Subcutaneous abdominal adipose tissue (tissue), 5 donors: ENCODE measurements around the gene TPSAB1.

ENCODE experiments used
- H3K27ac ChIP-seq: one replicate; pipeline ENCODE4 v1.7.0; 2013; ENCODE audit warnings: low read depth, mild to moderate bottlenecking, inconsistent platforms, low read length, moderate library complexity
- H3K27me3 ChIP-seq, 5 donors: one replicate each; pipeline ENCODE4 v1.7.0; 2013; ENCODE audit warnings: low read length in 5 of 5, inconsistent platforms in 1 of 5; ENCODE audit not compliant: control insufficient read depth in 5 of 5, insufficient read depth in 4 of 5
- H3K36me3 ChIP-seq, 5 donors: one replicate each; pipeline ENCODE4 v1.7.0; 2013; ENCODE audit warnings: low read length in 5 of 5; ENCODE audit not compliant: control insufficient read depth in 5 of 5, insufficient read depth in 5 of 5
- H3K4me1 ChIP-seq, 5 donors: one replicate each; pipeline ENCODE4 v1.7.0; 2013; ENCODE audit warnings: low read length in 5 of 5, mild to moderate bottlenecking in 3 of 5, moderate library complexity in 1 of 5; ENCODE audit not compliant: control insufficient read depth in 5 of 5, insufficient read depth in 5 of 5
- H3K4me3 ChIP-seq, 5 donors: one replicate each; pipeline ENCODE4 v1.7.0; 2013; ENCODE audit warnings: low read length in 5 of 5, low read depth in 1 of 5
- H3K9ac ChIP-seq, 5 donors: one replicate each; pipeline ENCODE4 v1.7.0; 2013; ENCODE audit warnings: low read length in 5 of 5, mild to moderate bottlenecking in 4 of 5, moderate library complexity in 3 of 5
- H3K9me3 ChIP-seq, 5 donors: one replicate each; pipeline ENCODE4 v1.7.0; 2013; ENCODE audit warnings: low read length in 5 of 5; ENCODE audit not compliant: control insufficient read depth in 5 of 5
- donor health status: healthy.
- donor health status: healthy.
- donor health status: healthy.
- donor health status: healthy.
- donor health status: healthy.

TPSAB1 gene

DNA sequence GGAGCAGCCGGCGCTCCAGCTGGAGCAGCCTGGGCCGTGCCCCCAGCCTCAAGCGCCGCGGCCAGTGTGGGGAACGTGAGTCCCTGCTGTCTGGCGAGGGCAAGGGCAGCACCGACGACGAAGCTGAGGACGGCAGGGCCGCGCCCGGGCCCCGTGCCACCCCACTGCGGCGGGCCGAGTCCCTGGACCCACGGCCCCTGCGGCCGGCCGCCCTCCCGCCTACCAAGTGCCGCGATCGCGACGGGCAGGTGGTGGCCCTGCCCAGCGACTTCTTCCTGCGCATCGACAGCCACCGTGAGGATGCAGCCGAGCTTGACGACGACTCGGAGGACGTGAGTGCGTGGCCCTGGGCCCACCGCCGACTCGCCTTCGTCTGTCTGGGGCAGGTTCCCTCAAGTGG lies 31.4 kb upstream of the TPSAB1 start:
- no peaks in the 10 kb centered on the region for H3K4me1 ChIP-seq
- no peak overlapping the region for H3K9ac ChIP-seq
- no peaks in the 10 kb centered on the region for H3K36me3 ChIP-seq
- H3K9me3 ChIP-seq = no peaks in the 10 kb centered on the region
- no peak overlapping the region for H3K4me3 ChIP-seq
- H3K27me3 ChIP-seq = peaks cover 0 to 9% (median 4%) of the 10 kb centered on the region in 5 donors
- no peak overlapping the region for H3K27ac ChIP-seq

DNA sequence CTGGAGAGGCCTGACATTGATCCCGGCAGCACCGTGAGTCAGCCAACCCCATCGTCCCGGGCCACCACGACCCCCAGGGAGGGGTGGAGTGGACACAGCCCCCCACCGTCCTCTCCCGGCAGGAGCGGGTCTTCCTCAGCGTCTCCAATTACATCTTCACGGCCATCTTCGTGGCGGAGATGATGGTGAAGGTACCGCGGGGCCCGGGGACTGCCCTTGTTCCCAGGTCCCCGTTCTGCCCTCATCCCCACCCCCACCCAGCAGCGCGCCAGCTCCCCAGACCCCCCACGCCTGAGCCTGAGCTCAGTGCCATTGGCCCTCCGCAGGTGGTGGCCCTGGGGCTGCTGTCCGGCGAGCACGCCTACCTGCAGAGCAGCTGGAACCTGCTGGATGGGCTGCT lies 30.0 kb upstream of the TPSAB1 start:
- H3K4me1 ChIP-seq = no peaks in the 10 kb centered on the region
- no peak overlapping the region for H3K27ac ChIP-seq
- H3K4me3 ChIP-seq = no peak overlapping the region
- no peaks in the 10 kb centered on the region for H3K36me3 ChIP-seq
- H3K9me3 ChIP-seq = no peaks in the 10 kb centered on the region
- H3K9ac ChIP-seq = no peak overlapping the region
- peaks cover 2 to 10% (median 4%) of the 10 kb centered on the region in 5 donors for H3K27me3 ChIP-seq

DNA sequence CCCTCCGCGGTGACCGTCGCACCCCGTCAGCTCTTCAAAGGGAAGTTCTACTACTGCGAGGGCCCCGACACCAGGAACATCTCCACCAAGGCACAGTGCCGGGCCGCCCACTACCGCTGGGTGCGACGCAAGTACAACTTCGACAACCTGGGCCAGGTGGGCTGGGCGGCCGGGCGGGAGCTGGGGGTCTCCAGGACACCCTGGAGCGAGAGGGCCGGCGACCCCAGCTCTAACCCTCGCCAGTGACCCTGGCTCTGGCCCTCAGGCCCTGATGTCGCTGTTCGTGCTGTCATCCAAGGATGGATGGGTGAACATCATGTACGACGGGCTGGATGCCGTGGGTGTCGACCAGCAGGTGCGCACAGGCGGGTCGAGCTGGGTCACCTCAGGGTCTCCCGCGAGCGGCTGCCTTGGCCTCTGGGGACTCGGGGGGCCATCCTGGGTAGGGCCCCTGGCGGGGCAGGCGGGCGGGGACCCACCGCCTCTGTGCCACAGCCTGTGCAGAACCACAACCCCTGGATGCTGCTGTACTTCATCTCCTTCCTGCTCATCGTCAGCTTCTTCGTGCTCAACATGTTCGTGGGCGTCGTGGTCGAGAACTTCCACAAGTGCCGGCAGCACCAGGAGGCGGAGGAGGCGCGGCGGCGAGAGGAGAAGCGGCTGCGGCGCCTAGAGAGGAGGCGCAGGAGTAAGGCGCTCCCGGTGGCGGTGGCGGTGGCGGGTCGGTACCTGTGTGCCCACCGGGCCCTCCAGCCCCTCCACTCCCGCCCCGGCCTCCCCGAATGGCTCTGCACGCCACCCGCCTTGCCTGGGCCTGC lies 28.8 kb upstream of the TPSAB1 start:
- Histone ChIP-seq H3K9ac (no peak overlapping the region), H3K4me3 (no peak overlapping the region), H3K9me3 (no peaks in the 10 kb centered on the region), H3K4me1 (no peaks in the 10 kb centered on the region), H3K36me3 (no peaks in the 10 kb centered on the region), H3K27me3 (peaks cover 2 to 9% (median 4%) of the 10 kb centered on the region in 5 donors), H3K27ac (no peak overlapping the region)

DNA sequence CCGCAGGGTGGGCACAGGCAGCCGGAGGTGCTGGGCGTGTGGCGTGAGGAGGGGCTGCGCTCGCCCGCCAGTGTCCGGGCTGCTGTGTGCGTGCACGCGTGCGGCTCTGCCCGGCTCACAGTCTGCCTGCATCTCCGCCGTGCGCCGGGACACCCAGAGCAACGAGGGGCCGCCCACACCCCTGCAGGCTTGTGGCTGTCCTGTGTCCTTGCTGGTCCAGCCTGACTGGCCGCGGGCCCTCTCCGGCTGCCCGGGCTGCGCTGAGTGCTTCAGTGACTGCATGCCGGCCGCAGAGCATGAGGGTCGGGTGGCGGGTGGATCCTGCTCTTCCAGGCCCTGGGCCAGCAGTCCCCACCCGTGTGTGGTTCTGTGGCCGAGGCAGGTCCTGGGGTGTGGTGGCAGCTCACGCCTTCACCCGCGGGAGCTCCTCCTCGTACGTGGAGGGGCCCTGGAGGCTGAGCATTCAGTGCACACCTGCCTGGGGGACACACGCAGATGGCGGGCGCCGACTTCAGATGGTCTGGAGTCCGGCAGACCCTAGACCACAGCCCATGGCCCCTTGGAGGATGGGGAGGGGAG lies 27.8 kb upstream of the TPSAB1 start:
- Histone ChIP-seq H3K27me3 (peaks cover 1 to 10% (median 3%) of the 10 kb centered on the region in 5 donors), H3K9ac (no peak overlapping the region), H3K4me1 (no peaks in the 10 kb centered on the region), H3K9me3 (no peaks in the 10 kb centered on the region), H3K27ac (no peak overlapping the region), H3K36me3 (no peaks in the 10 kb centered on the region), H3K4me3 (no peak overlapping the region)

DNA sequence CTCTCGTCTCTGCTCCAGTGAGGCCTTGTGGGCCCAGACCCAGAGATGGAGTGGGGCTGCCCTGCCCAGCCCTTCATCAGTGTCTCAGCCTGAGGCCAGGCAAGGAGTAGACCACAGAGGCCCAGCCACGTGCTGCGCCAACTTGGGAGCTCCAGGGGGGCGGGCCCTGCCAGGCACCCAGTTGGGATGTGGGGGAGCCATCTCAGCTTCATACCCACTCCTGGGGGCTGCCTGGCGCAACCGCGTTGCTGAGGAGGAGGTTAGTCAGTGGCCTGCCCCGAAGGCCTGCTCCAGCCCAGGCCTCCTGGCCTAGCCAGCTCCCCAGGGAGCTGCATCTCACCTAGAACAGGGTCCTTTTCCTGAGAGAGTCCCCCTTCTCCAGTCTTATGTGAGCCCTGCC lies 27.3 kb upstream of the TPSAB1 start:
- no peaks in the 10 kb centered on the region for H3K9me3 ChIP-seq
- H3K4me3 ChIP-seq = no peak overlapping the region
- no peaks in the 10 kb centered on the region for H3K36me3 ChIP-seq
- no peak overlapping the region for H3K9ac ChIP-seq
- H3K27me3 ChIP-seq = peaks cover 0 to 12% (median 2%) of the 10 kb centered on the region in 5 donors
- H3K27ac ChIP-seq = no peak overlapping the region
- no peaks in the 10 kb centered on the region for H3K4me1 ChIP-seq

DNA sequence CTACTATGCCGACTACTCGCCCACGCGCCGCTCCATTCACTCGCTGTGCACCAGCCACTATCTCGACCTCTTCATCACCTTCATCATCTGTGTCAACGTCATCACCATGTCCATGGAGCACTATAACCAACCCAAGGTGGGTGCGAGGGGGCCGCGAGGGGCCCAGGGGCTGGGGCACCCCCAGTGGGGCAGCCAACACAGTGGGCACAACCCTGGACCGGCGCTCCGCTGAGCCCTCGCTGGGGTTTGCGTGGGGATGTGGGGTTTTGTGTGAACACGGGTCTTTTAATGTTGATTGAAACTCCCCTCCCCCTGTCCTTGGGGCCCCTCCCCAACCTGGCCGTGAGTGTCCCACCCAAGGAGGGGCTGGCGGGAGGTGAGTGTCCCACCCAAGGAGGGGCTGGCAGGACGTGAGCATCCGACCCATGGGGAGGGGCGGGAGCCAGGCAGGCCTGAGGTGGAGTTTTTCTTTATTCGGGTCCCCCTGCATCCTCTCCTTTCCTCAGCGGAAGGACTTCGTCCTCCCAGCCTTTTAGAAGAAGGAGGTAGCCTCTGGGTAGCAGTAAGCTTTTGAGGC lies 26.6 kb upstream of the TPSAB1 start:
- no peak overlapping the region for H3K27ac ChIP-seq
- H3K9ac ChIP-seq = no peak overlapping the region

DNA sequence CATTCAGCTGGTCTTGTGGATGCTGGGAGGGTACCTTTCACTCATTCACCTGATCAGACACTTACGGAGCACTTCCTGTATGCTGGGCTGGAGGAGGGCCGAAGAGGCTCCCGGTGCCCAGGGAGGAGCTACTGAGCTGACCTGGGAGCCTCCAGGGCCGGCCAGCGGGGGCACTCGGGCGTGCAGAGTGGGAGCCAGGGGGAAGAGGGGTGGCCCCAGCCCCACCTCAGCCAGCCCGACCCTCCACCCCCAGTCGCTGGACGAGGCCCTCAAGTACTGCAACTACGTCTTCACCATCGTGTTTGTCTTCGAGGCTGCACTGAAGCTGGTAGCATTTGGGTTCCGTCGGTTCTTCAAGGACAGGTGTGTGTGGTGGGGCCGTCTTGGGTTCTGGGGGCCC lies 25.8 kb upstream of the TPSAB1 start:
- Histone ChIP-seq H3K4me3 (no peak overlapping the region), H3K9ac (no peak overlapping the region), H3K4me1 (no peaks in the 10 kb centered on the region), H3K27me3 (peaks cover 0 to 13% (median 2%) of the 10 kb centered on the region in 5 donors), H3K9me3 (no peaks in the 10 kb centered on the region), H3K36me3 (no peaks in the 10 kb centered on the region), H3K27ac (no peak overlapping the region)

More for the DNA sequence above, 26.6 kb upstream of the TPSAB1 start:
- no peaks in the 10 kb centered on the region for H3K9me3 ChIP-seq
- H3K27me3 ChIP-seq = peaks cover 0 to 13% (median 2%) of the 10 kb centered on the region in 5 donors
- no peak overlapping the region for H3K4me3 ChIP-seq
- no peaks in the 10 kb centered on the region for H3K4me1 ChIP-seq
- H3K36me3 ChIP-seq = no peaks in the 10 kb centered on the region

DNA sequence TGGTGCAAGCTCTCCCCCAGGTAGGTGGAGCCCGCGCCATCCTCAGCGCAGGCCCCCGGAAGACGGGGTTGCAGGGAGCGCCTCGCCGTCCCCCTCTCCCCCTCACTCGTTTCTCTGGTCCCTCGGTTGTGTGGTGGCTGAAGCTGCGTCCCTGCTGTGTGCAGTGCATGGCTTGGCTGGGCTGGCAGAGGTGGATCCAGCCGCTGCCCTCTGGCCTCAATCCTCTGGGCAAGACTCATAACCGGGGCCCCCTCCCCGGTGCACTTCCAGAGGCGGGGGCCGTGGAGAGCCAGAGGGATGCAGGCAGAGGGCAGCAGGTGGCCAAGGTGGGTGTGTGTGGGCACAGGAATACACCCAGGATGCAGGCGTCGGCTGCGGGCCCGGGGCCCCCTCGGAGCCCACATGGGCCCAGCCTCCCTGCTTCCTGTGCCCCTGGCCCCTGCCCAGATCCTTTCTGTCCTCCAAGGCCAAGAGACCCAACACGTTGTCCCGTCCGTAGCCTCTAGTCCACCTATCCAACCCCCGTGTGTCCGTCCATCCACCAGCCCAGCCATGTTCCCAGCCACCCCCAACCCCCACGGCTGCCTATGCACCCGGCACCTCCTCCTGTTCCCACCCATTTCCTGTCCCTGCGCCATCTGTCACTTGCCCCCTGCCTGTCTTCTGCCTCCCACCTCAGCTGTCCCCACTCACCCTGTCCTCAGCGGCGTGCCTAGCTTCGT lies 24.8 kb upstream of the TPSAB1 start:
- no peak overlapping the region for H3K4me3 ChIP-seq
- H3K36me3 ChIP-seq = no peaks in the 10 kb centered on the region
- H3K9me3 ChIP-seq = no peaks in the 10 kb centered on the region
- H3K27ac ChIP-seq = no peak overlapping the region
- H3K4me1 ChIP-seq = no peaks in the 10 kb centered on the region
- peaks cover 0 to 13% (median 2%) of the 10 kb centered on the region in 5 donors for H3K27me3 ChIP-seq
- H3K9ac ChIP-seq = no peak overlapping the region

DNA sequence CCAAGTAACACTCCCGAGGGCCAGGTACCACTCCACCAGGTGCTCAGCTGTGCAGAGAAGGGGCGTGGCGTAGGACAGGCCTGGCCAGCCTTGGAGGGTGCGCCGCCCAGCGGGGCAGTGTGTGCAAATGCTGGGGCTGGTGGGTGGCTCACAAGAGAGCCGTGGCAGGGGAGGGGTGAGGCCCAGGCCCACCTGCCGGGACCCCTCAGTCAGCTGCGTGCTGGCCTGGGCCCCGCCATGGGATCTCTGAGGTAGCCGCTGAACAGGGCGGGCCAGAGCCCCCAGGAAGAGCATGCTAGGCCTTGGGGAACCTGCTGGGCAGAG lies 24.2 kb upstream of the TPSAB1 start:
- H3K27me3 ChIP-seq = peaks cover 0 to 13% (median 2%) of the 10 kb centered on the region in 5 donors

More for the DNA sequence above, 24.2 kb upstream of the TPSAB1 start:
- H3K9ac ChIP-seq = no peak overlapping the region
- H3K36me3 ChIP-seq = no peaks in the 10 kb centered on the region
- H3K9me3 ChIP-seq = no peaks in the 10 kb centered on the region
- no peak overlapping the region for H3K4me3 ChIP-seq
- H3K27ac ChIP-seq = no peak overlapping the region
- H3K4me1 ChIP-seq = no peaks in the 10 kb centered on the region
